Lower leg skin (tissue), 4 donors: Measurements from ENCODE around the gene AUTS2. TPM values are rescaled to one million over a fixed set of nuclear protein-coding genes. Genes with fewer than 3 reads are reported as not detected.

ENCODE experiments used
- DNase-seq, 2 donors: peaks; one replicate each; pipeline ENCODE4 v3.0.0-alpha.2; 2019; ENCODE audit warnings: low spot score in 2 of 2
- H3K4me3 ChIP-seq: fragments of 200-600 bp; sonication (generic); 2 replicates; pipeline ENCODE4 v1.5.1; 2017; ENCODE audit warnings: mild to moderate bottlenecking, low read depth; ENCODE audit not compliant: poor library complexity, severe bottlenecking
- POLR2A ChIP-seq, 2 donors: fragments of 450-650 bp; IDR thresholded peaks; one replicate each; pipeline ENCODE4 v1.6.1; 2016 to 2017; ENCODE audit warnings: antibody characterized with exemption in 2 of 2, mild to moderate bottlenecking in 1 of 2, moderate library complexity in 1 of 2
- WGBS, 2 donors: methylation state at CpG; one replicate each; pipeline ENCODE4 v1.1.5; 2018; 5-methylcytosine and 5-hydroxymethylcytosine counted together
- intact Hi-C: fragments of 100-400 bp; cut with DNase I; formaldehyde crosslinking; loops from one replicate; pipeline ENCODE4 v1.15.0; 2023; ENCODE audit warnings: low total_unique reads
- total RNA-seq, 4 donors: library from RNA; depleted of rRNA; stranded (reverse); fragments of >200 nt; gene quantifications; one replicate each; pipeline ENCODE4 v1.1.0, GENCODE V29; 2016
- TF ChIP-seq, protein P1 (sequence below), 3 donors: fragments of 450-650 bp; IDR thresholded peaks; one replicate each; pipeline ENCODE4 v1.5.1; 2016; ENCODE audit warnings: antibody characterized with exemption in 3 of 3, mild to moderate bottlenecking in 3 of 3, moderate library complexity in 2 of 3

AUTS2 gene
- total RNA-seq, 4 donors from 2014 or later, result 30.8 to 41.9 (median 40.5) TPM

DNA sequence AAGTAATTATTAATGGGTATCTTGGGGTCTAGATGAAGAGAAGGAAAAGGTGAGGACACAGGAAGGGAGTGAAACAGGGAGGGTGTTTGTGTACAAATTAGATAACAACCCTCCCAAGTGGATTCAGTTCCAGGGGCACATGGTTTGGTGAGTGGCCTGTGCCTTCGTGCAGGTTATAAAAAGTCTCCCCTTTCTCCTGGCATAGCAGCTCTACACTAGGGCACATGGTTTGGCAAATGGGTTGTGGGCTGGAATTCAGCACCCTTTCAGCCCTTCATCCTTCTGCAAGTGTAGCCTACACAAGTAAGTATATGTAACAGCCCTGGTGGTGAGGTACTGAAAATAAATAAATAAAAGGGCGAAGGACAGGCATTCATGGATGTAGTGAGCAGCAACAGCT, 359.4 kb downstream of the AUTS2 start:
- intact Hi-C loops, result no loop called here
- DNase-seq, result no peak
- H3K4me3 ChIP-seq, result no peak overlapping the region
- no peak for TF ChIP-seq POLR2A (IDR thresholded peaks at IDR 0.05)
- TF ChIP-seq, protein P1, sequence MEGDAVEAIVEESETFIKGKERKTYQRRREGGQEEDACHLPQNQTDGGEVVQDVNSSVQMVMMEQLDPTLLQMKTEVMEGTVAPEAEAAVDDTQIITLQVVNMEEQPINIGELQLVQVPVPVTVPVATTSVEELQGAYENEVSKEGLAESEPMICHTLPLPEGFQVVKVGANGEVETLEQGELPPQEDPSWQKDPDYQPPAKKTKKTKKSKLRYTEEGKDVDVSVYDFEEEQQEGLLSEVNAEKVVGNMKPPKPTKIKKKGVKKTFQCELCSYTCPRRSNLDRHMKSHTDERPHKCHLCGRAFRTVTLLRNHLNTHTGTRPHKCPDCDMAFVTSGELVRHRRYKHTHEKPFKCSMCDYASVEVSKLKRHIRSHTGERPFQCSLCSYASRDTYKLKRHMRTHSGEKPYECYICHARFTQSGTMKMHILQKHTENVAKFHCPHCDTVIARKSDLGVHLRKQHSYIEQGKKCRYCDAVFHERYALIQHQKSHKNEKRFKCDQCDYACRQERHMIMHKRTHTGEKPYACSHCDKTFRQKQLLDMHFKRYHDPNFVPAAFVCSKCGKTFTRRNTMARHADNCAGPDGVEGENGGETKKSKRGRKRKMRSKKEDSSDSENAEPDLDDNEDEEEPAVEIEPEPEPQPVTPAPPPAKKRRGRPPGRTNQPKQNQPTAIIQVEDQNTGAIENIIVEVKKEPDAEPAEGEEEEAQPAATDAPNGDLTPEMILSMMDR (IDR thresholded peaks at IDR 0.05), result no peak
- WGBS, 2 donors, result 82 to 84% methylated on average over 2 of the region's 2 CpGs

DNA sequence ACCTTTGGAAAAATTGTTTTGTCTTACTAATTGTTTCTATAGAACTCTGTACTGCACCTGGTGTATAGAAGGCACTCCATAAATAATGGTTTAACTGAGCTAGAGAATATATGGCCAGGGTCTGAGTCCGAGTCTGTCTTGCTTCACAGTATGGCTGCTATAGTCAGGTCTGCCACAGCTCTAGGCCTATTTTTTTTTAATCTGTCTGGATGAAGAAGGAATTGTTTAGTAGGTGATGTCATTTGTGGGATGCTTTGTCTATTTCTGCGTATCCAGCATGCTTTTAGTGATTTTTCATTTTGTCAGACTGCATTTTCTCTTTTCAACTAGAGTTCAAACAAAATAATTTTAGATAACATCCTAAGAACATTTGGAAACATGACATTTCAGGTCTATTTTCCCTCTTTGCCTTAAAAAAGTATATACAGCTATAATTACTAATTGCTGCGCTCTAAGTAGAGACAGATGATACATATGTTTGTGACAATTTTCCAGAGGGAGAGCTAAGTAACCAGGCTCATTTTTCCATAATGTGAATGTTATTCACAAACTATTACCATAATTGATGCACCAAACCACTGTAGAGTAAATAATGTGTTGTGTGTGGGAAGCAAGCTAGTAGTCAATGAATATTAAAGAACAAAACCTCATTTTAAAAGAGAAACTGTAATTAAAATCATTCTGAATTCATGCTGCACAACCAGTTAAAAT, 361.7 kb downstream of the AUTS2 start:
- intact Hi-C loops, result no loop called here
- WGBS, 2 donors, result 97 to 99% methylated on average over 3 of the region's 3 CpGs
- no peak for DNase-seq
- no peak overlapping the region for H3K4me3 ChIP-seq
- no peak for TF ChIP-seq POLR2A (IDR thresholded peaks at IDR 0.05)
- TF ChIP-seq, protein P1 (IDR thresholded peaks at IDR 0.05), result no peak

DNA sequence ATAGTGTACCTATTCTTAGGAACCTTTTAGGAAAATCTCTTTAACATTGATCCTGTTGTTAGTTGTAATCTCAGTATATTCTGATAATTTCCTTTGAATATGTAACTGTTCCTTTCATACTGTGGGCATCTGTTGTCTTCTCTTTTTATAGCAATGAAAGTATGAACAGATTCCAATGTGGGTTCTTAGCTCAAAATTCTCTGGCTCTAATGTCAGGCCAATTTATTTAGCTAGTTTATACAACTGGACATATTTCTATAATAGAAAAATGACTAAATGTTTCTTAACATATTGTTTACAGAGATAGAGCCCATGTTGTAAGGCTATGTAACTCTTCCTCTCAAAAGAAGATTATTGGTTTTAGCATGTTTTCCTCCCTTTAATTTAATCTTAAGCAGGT, 363.2 kb downstream of the AUTS2 start:
- DNase-seq, result no peak
- TF ChIP-seq, protein P1 (IDR thresholded peaks at IDR 0.05), result no peak
- no peak for TF ChIP-seq POLR2A (IDR thresholded peaks at IDR 0.05)
- H3K4me3 ChIP-seq, result no peak overlapping the region
- intact Hi-C loops, result no loop called here

DNA sequence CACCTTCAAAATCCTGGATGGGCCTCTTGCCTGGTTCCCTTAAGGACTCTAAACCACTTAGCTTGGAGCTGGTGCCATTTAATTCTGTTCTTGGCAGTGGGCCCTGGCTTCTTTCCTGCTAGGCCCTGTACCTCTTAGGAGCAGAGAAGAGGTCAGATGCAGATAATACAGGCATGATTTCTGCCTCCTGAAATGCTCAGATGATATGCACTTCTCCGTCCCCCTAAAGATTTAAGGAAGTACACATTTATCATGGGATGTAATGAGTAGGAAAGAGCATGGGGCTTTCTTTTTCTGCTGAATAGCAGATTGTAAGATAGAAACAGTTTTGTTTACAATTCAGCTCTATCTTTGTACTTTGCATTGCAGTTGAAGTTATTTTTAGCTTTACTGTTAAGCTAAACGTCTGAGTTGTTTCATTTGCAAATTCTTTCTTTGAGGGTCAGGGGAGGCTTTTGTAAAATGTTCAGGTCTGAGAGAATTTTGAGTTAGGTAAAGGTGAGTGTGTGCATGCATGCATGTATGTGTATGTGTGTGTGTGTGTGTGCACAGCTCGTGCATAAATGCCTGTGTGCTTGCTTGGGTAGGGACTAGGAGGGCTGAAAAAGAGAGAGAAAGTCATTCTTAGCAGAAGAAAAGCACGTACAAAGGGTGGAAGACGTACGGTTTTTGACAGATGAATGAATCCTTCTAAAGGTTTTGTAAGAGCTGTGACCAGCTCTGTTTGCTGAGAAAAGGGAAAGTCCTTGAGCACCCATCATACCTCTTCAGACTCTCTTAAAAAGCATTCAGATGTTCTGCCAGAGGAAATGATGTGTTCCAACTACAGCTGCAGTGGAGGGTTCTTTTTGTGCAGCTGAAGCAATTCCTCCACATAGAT, 364.2 kb downstream of the AUTS2 start:
- TF ChIP-seq, protein P1 (IDR thresholded peaks at IDR 0.05), result no peak
- TF ChIP-seq POLR2A (IDR thresholded peaks at IDR 0.05), result no peak
- no peak overlapping the region for H3K4me3 ChIP-seq
- no peak for DNase-seq
- intact Hi-C loops, result no loop called here
- 51% methylated on average over 6 of the region's 6 CpGs for WGBS, 2 donors

DNA sequence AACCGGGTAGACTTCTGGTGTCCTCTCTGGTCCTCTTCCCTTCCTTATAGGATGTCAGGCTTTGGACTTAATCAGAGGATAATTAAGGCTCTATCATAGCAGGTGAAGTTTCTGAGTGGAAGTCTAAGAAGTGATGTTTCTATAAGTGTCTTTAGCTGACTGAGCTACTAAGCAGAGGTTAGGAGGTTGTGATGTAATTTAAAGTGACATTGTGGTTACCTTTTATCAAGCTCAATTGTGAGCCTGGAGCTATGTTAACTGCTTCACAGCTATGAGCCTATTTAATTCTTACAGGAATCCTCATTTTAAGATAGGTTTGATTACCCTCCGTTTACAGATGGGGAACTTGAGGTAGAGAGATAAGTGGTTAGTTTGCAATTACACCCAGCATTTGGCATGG, 365.1 kb downstream of the AUTS2 start:
- H3K4me3 ChIP-seq, result no peak overlapping the region
- TF ChIP-seq, protein P1 (IDR thresholded peaks at IDR 0.05), result no peak
- no peak for TF ChIP-seq POLR2A (IDR thresholded peaks at IDR 0.05)
- 83 to 85% methylated on average over 2 of the region's 2 CpGs for WGBS, 2 donors
- intact Hi-C loops, result no loop called here
- DNase-seq, result no peak
